GM20000 (cell line): Measurements from ENCODE around the gene INPP1.

ENCODE experiments used
- DNase-seq: peaks from one replicate; pipeline ENCODE4 v3.0.0; 2012; ENCODE audit warnings: low spot score
- TF ChIP-seq, protein P1 (sequence below): IDR thresholded peaks from 2 replicates; pipeline ENCODE4 v1.5.1; 2012; ENCODE audit warnings: mild to moderate bottlenecking, control low read depth; ENCODE audit errors: extremely low read depth, missing control alignments

Gene INPP1

DNA sequence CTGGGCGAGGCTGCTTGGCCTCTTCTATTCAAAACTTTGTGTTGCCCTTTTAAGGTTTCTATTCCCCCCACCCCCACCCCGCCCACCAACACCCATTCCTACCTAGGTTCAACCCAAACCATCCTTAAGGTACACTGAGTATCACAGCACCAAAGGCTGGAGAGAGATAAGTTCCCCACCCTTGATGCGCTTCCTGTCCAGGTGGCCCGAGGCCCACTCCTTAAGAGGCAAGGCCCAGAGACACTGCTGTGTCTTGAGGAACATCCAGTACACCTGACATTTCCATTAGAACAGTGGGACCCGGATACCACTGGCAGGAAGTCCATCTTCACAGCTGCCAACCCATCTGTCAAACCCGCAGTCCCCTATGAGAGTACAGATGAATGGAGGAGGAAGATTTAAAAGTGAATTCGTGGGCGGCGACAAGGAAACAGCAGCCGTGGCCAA, 277 bp upstream of the INPP1 start:
- peak; percentile 68 for DNase-seq
- TF ChIP-seq, protein P1, sequence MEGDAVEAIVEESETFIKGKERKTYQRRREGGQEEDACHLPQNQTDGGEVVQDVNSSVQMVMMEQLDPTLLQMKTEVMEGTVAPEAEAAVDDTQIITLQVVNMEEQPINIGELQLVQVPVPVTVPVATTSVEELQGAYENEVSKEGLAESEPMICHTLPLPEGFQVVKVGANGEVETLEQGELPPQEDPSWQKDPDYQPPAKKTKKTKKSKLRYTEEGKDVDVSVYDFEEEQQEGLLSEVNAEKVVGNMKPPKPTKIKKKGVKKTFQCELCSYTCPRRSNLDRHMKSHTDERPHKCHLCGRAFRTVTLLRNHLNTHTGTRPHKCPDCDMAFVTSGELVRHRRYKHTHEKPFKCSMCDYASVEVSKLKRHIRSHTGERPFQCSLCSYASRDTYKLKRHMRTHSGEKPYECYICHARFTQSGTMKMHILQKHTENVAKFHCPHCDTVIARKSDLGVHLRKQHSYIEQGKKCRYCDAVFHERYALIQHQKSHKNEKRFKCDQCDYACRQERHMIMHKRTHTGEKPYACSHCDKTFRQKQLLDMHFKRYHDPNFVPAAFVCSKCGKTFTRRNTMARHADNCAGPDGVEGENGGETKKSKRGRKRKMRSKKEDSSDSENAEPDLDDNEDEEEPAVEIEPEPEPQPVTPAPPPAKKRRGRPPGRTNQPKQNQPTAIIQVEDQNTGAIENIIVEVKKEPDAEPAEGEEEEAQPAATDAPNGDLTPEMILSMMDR = no peak

DNA sequence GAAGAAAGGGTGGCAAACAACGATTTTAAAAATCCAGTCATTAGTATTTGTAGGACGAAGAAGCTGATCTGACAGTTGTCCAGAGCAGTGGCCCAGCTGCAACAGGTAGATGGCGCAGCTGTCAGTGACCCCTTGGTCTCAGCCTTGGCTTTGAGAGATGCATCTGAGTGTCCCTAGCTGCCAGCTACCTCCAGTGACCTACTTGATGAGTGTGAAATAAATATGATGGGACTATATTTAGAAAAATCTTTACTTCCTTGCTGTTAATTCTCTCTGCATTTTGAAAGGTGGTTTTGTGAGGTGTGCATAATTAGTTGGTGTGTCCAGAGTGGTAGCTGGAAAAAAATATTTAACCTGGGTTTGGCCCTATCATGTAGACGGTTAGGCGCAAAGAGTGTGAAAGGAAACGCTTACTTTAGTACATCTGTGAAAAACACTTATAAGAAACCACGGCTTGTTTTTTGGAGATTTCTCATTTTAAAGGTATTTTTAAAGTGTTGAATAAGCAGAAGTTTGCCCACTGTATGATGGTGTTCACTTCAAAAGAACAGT, 963 bp downstream of the INPP1 start:
- DNase-seq = peak; percentile 82
- TF ChIP-seq, protein P1 = peak; percentile 28

DNA sequence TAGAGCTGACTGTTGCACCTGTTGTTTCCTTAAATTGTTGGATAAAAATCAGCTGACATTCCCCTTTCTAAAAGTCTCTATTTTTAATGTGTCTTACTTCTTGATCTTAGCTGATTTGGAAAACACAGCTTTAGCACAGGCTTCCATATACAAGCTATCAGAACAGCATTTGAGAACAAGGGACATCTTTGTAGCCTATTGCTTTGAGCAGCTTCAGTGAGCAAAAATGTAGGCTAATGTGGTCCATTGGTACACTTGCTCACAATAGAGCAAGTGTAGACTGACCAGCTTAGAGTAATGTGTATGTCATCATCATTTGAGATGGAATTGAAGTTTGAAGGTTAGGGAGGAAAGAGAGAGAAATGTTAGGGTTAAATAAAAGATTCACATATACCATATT, 7.0 kb downstream of the INPP1 start:
- TF ChIP-seq, protein P1 = no peak

DNA sequence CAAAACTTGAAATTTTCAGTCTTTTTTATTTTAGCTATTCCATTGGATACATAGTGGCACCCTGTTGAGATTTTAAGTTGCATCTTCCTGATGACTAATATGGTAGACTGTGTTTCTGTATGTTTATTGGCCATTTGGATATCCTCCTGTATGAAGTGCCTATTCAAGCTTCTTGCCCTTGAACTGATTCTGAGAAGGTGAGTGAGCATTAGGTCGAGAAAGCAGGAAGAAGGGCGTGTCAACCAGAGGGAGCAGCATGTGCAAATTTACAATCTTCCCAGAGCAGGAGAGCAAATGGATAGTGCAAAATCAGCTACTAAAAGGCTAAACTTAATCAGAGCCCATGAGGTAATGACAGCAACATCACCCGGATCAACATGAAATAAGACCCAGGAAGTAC, 8.6 kb downstream of the INPP1 start:
- TF ChIP-seq, protein P1 = no peak
- DNase-seq = no peak

More for the DNA sequence above, 7.0 kb downstream of the INPP1 start:
- no peak for DNase-seq

DNA sequence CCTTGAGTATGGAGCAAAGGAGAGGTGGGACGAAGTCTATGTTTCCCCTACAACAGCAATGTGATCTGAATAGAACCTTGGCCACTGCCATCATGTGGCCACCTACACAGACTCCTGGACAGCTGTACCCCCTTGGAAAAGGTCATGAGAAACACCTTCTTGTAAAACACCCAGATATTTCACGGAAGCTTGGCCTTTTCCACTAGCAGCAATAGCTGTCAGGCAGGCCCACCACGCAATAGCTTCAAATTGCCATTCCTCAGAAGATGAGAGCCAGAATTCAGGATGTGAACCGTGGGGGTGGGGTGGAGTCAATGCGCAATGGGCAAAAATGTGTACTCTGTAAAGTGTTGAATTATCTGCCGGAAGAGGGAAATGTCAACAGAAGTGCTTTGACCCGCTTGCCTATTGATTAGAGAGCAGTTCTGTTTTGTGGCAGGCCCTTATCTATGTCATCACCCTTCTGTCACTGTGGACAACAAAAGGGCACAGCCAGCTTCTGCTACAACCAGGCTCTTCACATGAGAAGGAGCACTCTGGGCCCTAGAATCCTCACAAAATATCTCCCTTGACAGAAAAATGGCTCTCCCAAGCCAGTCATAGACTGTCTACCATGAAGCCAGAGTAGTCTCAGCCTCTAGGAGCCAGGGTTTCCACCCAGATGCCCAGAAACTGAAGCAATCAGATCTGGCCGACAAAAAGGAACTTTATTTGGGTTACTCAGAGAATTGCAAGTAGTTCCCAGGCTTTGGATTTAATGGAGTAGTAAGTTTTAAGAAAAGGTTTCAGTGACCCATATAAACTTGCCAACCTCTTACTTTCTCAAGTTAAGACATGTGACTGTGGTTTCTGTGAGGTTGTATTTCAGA, 9.5 kb downstream of the INPP1 start:
- no peak for DNase-seq
- TF ChIP-seq, protein P1 = no peak

DNA sequence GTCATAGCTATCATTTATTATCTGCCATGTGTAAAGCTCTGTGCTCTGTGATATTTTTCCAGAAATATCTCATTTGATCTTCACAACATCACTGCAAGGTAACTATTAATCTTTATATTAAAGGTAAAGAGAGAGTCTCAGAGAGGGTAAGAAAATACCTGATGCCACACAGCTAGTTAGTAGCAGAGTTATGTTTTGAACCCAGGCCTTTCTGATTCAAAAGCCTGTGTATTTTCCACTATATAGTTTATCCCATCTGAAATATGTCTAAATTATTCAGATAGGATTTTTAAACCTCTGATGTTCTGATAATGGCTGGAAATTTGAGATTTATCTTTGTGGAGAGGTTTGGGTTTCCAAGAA, 10.1 kb downstream of the INPP1 start:
- DNase-seq = no peak
- TF ChIP-seq, protein P1 = no peak

DNA sequence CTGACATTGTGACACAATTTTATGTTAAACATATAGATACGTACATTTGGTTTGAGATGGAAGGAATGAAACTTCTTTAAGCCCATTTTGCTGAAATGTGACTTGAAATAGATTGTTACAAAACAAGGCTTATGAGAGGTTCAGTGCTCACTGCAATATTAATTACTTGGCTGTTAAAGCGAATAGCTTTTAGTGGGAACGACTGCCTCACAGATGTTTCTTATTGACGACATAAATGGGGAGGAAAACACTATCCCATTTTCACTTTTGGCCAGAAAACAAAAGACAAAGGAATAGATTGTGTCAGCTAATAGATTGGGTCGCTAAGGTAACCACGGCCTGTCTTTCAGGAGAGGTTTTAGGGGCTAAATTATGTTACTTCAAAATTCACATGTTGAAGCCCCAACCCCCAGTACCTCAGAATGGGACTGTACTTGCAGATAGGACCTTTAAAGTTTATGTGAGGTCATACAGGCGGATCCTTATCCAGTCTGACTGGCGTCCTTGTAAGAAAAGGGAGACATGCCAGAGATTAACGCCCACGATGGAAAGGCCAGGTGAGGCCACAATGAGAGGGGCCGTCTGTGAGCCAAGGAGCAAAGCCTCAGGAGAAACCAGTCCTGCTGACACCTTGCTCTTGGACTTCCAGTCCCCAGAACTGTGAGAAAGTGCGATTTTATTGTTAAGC, 10.8 kb downstream of the INPP1 start:
- no peak for DNase-seq
- TF ChIP-seq, protein P1 = no peak
